HG02943 (cell line): ENCODE measurements around the gene NKX2-8.
"Not testable (repeated sequence)": the region's sequence is repeated elsewhere in the genome, so short reads cannot be mapped to it uniquely, and the experiment has no call there.

Source experiments
- ATAC-seq: cut with Tn5 transposase; IDR thresholded peaks from one replicate; pipeline ENCODE4 v1.9.1; 2021; ENCODE audit warnings: mild to moderate bottlenecking, low read depth, moderate library complexity; ENCODE audit not compliant: unreplicated experiment

NKX2-8 gene

GRCh38 chr14:36580856-36581831 is 1.3 kb downstream of the NKX2-8 start:
- no peak for ATAC-seq

- ATAC-seq = no peak
Measured at GRCh38 chr14:36580141-36580855, 2.1 kb downstream of the NKX2-8 start.

- no peak for ATAC-seq
Measured at GRCh38 chr14:36579573-36580140, 2.8 kb downstream of the NKX2-8 start.

- ATAC-seq = no peak
Measured at GRCh38 chr14:36579001-36579555, 3.3 kb downstream of the NKX2-8 start.

GRCh38 chr14:36570065-36570464 is 12.3 kb downstream of the NKX2-8 start:
- no peak for ATAC-seq

- ATAC-seq = no peak
Measured at GRCh38 chr14:36556811-36557433, 25.5 kb downstream of the NKX2-8 start.

- no peak for ATAC-seq
Measured at GRCh38 chr14:36555998-36556743, 26.2 kb downstream of the NKX2-8 start.

GRCh38 chr14:36553656-36554260 is 28.7 kb downstream of the NKX2-8 start:
- ATAC-seq = no peak

GRCh38 chr14:36550899-36551298 is 31.5 kb downstream of the NKX2-8 start:
- no peak for ATAC-seq

GRCh38 chr14:36544280-36544679 is 38.1 kb downstream of the NKX2-8 start:
- not testable (repeated sequence) for ATAC-seq

GRCh38 chr14:36538051-36538450 is 44.4 kb downstream of the NKX2-8 start:
- ATAC-seq = no peak
